DOHH2 (cell line): ENCODE measurements around the gene TRPM3.

ENCODE experiments used
- H3F3A ChIP-seq: fragments of 200-600 bp; sonication (generic), shearing (Covaris generic); 2 replicates; pipeline ENCODE4 v1.6.0; 2016; ENCODE audit warnings: antibody characterized with exemption, mild to moderate bottlenecking; ENCODE audit not compliant: control insufficient read depth, insufficient read depth
- H3K27ac ChIP-seq: fragments of 200-600 bp; sonication (generic); 2 replicates; pipeline ENCODE4 v1.5.1; 2014; ENCODE audit warnings: low read depth, mild to moderate bottlenecking, low read length, moderate library complexity
- H3K27me3 ChIP-seq: fragments of 200-600 bp; sonication (generic); 2 replicates; pipeline ENCODE4 v1.6.1; 2014; ENCODE audit warnings: mild to moderate bottlenecking, low read length, mixed read lengths; ENCODE audit not compliant: control insufficient read depth
- H3K36me3 ChIP-seq: fragments of 200-600 bp; sonication (generic); 2 replicates; pipeline ENCODE4 v1.6.1; 2014; ENCODE audit warnings: mild to moderate bottlenecking, low read length, moderate library complexity, mixed read lengths; ENCODE audit not compliant: control insufficient read depth
- H3K4me1 ChIP-seq: fragments of 200-600 bp; sonication (generic); 2 replicates; pipeline ENCODE4 v1.6.1; 2014; ENCODE audit warnings: mild to moderate bottlenecking, low read length, mixed read lengths; ENCODE audit not compliant: control insufficient read depth
- H3K4me2 ChIP-seq: fragments of 200-600 bp; sonication (generic); 2 replicates; pipeline ENCODE4 v1.6.0; 2014; ENCODE audit warnings: mild to moderate bottlenecking, low read length, moderate library complexity
- H3K4me3 ChIP-seq: fragments of 200-600 bp; sonication (generic); 2 replicates; pipeline ENCODE4 v1.5.1; 2014; ENCODE audit warnings: mild to moderate bottlenecking, low read length, mixed read lengths
- H3K79me2 ChIP-seq: fragments of 200-600 bp; sonication (generic); 2 replicates; pipeline ENCODE4 v1.6.1; 2014; ENCODE audit warnings: mild to moderate bottlenecking, low read length, mixed read lengths; ENCODE audit not compliant: control insufficient read depth
- H3K9me2 ChIP-seq: fragments of 200-600 bp; sonication (generic); replicated peaks from 2 replicates; pipeline ENCODE4 v1.6.1; 2014; ENCODE audit warnings: mild to moderate bottlenecking, low read length, mixed read lengths; ENCODE audit not compliant: control insufficient read depth
- H3K9me3 ChIP-seq: fragments of 200-600 bp; sonication (generic); 2 replicates; pipeline ENCODE4 v1.6.1; 2014; ENCODE audit warnings: antibody characterized with exemption, low read length, mixed read lengths; ENCODE audit not compliant: control insufficient read depth, insufficient read depth
- H4K20me1 ChIP-seq: fragments of 200-600 bp; sonication (generic); 2 replicates; pipeline ENCODE4 v1.6.0; 2014; ENCODE audit warnings: low read depth, mild to moderate bottlenecking, antibody characterized with exemption, low read length, moderate library complexity; ENCODE audit not compliant: control insufficient read depth, insufficient read depth
- CTCF ChIP-seq: fragments of 200-600 bp; sonication (generic); IDR thresholded peaks from one replicate; pipeline ENCODE4 v1.5.1; 2014; ENCODE audit warnings: antibody characterized with exemption, mild to moderate bottlenecking, low read depth, low read length; ENCODE audit not compliant: poor library complexity, severe bottlenecking
- EZH2phosphoT487 ChIP-seq: fragments of 200-600 bp; sonication (generic); IDR thresholded peaks from 2 replicates; pipeline ENCODE4 v1.6.1; 2017; ENCODE audit warnings: borderline replicate concordance, mild to moderate bottlenecking, antibody characterized with exemption, low read length, moderate library complexity, mixed read lengths

TRPM3 gene

DNA sequence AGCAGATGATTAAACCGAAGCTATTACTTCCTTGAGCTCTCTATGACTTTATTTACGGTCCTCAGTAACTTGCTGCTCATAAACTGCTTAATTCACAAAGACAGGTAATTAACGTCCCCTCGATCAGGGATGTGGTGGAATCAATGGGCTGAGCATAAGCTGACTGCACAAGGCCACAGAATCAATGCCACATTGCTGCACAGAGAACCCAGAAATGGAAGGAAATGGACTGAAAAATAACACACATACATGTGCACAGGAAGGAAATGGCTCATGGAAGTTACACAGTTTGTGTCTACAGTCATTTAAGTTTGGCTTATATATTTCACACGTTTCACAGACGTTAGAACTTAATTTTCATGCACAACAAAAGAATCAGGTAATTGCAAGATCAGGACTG is 588.7 kb downstream of the TRPM3 start:
- no peaks in the 10 kb centered on the region for H3K4me1 ChIP-seq
- no peaks in the 10 kb centered on the region for H3F3A ChIP-seq
- no peak overlapping the region for H3K4me3 ChIP-seq
- no peaks in the 10 kb centered on the region; the same call in 1 of the 2 replicates for H3K27me3 ChIP-seq
- no peaks in the 10 kb centered on the region for H3K79me2 ChIP-seq
- no peak for TF ChIP-seq CTCF
- no peak for TF ChIP-seq EZH2phosphoT487
- no peaks in the 10 kb centered on the region for H3K36me3 ChIP-seq
- H3K9me2 ChIP-seq, result no peaks in the 10 kb centered on the region
- H3K27ac ChIP-seq, result no peak overlapping the region
- no peaks in the 10 kb centered on the region for H3K9me3 ChIP-seq
- H3K4me2 ChIP-seq, result no peak overlapping the region
- no peaks in the 10 kb centered on the region for H4K20me1 ChIP-seq

- no peaks in the 10 kb centered on the region for H3K4me1 ChIP-seq
- H3K9me3 ChIP-seq, result no peaks in the 10 kb centered on the region
- no peak for TF ChIP-seq CTCF
- TF ChIP-seq EZH2phosphoT487, result no peak
- H3K4me2 ChIP-seq, result no peak overlapping the region
- H3F3A ChIP-seq, result no peaks in the 10 kb centered on the region
- H3K4me3 ChIP-seq, result no peak overlapping the region
- no peak overlapping the region for H3K27ac ChIP-seq
- H3K9me2 ChIP-seq, result no peaks in the 10 kb centered on the region
- H4K20me1 ChIP-seq, result no peaks in the 10 kb centered on the region
- H3K79me2 ChIP-seq, result no peaks in the 10 kb centered on the region
- no peaks in the 10 kb centered on the region; the same call in 1 of the 2 replicates for H3K27me3 ChIP-seq
- no peaks in the 10 kb centered on the region for H3K36me3 ChIP-seq
Measured at GRCh38 chr9:70531311-70531710, 590.1 kb downstream of the TRPM3 start.

DNA sequence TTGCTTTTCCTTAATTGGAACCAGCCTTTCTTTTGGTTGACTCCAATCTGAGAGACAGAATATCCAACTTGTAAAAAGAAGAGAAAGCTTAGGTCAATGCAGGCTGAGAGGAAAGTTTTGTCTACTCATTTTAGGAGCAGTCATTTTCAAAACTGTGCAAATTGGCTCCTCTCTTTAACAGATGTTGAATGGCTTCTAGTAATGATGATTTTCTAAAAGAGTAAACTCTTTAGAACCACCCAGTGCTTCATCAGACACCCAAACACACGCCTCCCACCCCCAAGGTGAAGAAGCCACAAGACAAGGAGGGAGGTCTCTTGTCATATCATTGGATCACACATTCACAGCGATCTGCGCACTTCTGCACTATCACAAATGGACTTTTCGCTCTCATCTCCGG is 590.7 kb downstream of the TRPM3 start:
- H3K4me1 ChIP-seq, result no peaks in the 10 kb centered on the region
- no peaks in the 10 kb centered on the region for H3K9me3 ChIP-seq
- no peak overlapping the region for H3K4me3 ChIP-seq
- TF ChIP-seq CTCF, result no peak
- no peak for TF ChIP-seq EZH2phosphoT487
- H3K4me2 ChIP-seq, result no peak overlapping the region
- no peaks in the 10 kb centered on the region; the same call in 1 of the 2 replicates for H3K27me3 ChIP-seq
- H3K9me2 ChIP-seq, result no peaks in the 10 kb centered on the region
- H3K36me3 ChIP-seq, result no peaks in the 10 kb centered on the region
- no peaks in the 10 kb centered on the region for H3F3A ChIP-seq
- no peak overlapping the region for H3K27ac ChIP-seq
- H4K20me1 ChIP-seq, result no peaks in the 10 kb centered on the region
- no peaks in the 10 kb centered on the region for H3K79me2 ChIP-seq
